OCI-M2 (cell line): ENCODE measurements around the gene RPL37.
"Not testable (repeated sequence)": the region's sequence is repeated elsewhere in the genome, so short reads cannot be mapped to it uniquely, and the experiment has no call there.

Experiments used
- DNase-seq: peaks from one replicate; lab custom pipeline; 2025; ENCODE audit not compliant: unreplicated experiment; lab: John Stamatoyannopoulos, UW

Gene RPL37

DNA sequence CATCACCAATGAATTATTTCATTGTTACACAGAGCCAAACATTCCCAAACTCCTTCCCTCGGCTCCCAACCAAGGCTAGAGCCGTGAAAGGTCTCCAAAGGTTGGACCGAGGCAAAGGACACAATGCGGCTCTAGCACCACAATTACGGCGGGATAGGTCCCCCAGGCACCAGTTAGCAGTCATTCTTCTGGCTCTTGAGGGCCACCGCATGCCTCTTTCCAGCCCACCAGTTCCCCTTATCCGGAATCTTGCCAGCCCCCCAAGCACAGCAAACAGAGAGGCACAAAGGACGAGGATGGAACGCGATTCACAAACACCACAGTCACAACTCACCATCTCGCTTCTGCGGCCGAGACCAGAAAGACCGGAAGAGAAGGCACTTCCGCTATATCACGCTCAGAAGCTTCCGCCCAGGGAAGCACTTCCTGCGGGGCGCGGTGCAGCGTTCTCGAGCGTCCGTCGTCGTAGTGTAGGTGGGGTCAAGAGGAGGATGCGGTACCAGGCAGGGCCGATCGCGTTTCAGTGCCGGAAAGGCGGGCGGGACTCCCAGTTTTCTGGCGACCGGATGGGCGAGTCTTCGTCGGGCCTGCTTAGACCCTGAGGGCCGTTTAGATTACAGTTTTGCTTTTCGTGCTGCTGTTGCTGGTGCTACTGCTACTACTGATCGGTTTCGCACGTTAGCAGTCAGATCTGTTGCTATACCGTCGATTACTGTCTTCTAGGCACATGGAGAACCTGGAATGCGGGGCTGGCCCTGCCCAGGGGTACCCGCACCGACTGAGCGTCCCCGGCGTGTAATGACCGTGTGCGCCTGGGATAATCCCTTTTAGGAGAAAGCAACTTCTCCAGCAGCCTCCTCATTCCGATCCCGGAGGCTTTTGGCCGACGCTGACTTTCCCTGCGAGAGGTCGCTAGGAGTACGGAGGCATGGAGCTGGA is at the start of gene RPL37:
Gene RPL37, minus strand, starts transcription at position 374 of the 939 bp plus-strand sequence. Its CDS starts 37 bp downstream, at position 337.
- peak; percentile 73 for DNase-seq

DNA sequence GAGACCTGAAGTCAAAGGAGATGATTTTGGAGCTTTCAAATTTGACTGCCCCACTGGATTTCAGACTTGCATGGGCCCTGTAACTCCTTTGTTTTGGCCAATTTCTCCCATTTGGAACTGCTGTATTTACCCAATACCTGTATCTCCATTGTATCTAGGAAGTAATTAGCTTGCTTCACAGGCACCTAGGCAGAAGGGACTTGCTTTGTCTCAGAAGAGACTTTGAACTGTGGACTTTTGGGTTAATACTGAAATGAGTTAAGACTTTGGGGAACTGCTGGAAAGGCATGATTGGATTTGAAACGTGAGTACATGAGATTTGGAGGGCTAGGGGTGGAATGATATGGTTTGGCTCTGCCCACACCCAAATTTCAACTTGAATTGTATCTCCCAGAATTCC is 48.0 kb upstream of the RPL37 start:
- not testable (repeated sequence) for DNase-seq

DNA sequence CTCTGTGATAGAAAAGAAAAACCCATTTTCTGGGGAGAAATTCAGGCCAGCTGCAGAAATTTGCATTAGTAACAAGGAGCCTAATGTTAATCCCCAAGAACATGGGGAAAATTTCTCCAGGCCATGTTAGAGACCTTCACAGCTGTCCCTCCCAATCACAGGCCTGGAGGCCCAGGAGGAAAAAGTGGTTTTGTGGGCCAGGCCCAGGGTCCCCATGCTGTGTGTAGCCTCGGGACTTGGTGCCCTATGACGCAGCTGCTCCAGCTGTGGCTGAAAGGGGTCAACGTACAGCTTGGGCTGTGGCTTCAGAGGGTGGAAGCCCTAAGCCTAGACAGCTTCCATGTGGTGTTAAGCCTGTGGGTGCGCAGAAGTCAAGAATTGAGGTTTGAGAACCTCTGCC is 47.3 kb upstream of the RPL37 start:
- no peak for DNase-seq

DNA sequence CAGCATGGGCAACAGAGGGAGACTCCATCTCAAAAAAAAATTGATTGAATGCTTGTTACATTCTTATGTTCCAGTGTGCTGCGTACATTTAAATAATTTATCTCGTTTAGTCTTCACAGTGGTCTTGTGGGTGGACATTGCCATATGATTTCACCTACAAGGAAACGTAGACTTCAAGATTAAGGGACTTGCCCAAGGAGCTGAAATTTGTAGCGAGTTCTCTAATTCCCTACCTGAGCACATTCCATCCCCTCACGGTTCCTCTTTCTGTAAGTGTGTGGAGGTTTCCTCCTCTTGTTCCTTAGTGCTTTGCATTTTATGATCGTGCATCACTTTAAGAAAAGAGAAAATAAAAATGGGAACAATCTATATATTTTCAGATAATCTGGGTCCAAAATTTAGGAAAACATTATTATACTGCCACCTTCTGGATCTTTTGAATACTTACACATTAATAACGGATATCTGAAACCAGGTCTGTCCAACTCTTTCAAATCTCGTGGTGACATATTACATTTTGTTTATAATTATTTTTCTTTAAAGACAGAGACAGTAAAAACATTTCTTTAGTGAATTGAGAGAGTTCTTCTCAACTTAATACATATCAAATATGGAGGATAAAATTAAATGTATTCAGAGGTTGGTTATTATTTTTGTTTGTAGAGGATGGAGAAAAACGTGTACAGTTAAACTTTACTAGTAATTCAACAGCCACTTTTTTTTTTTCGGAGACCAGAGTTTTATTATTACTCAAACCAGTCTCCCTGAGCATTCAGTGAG is 44.3 kb upstream of the RPL37 start:
- DNase-seq: no peak

DNA sequence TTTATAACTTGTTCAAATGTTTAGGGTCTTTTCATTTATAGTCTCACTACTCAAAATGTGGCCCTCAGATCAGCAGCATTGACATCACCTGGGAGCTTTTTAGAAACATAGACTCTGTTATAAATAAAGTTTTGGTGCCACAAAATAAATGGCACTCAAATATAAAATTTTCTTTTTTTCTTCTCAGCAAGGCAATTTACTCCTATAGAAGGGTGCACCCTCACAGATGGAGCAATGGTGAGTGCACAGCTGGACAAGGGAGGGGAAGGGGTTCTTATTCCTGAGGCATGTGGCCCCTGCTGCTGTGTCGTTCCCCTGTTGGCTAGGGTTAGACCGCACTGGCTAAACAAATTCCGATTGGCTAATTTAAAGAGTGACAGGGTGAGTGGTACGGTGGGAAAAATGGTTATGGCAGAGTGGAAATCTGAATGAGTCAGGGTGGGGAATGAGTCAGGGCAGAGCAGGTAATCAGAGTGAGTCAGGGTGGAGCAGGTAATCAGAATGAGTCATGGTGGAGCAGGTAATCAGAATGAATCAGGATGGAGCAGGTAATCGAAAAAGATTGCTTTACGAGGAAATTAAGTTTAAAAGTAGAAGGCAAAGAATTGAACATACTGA is 42.5 kb upstream of the RPL37 start:
- no peak for DNase-seq

DNA sequence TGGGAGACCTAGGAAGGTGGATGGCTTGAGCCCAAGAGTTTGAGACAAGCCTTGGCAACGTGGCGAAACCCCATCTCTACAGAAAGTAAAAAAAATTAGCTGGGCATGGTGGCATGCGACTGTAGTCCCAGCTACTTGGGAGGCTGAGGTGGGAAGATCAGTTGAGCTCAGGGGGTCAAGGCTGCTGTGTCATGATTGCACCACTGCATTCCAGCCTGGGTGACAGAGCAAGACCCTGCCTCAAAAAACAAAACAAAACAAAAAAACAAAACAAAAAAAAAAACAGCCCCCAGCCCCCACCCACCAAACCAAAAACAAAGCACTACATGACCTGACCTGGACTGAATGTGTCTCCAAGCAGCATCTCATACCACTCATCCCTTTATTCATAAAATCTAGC is 40.9 kb upstream of the RPL37 start:
- DNase-seq: no peak

DNA sequence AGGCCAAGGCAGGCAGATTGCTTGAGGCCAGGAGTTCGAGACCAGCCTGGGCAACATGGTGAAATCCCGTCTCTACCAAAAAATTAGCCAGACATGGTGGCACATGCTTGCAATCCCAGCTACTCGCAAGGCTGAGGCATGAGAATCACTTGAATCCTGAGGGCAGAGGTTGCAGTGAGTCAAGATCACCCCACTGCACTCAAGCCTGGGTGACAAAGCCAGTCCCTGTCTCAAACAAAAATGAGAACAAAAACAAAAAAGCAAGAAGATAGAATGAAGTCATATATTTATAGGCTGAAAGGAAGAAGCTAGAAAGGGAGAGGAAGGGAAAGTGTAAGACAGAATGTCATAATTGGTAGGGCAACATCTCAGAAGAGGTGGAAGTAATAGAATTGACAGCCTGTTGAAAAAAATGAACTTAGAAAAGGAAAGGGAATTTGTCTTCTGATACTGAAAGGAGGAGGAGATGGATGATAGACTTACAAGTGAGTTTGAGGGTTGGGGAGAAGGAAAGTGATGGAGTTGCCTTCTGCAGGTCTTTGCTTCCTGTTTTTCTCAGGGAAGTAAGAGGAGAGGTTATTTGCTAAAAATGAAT is 38.4 kb upstream of the RPL37 start:
- DNase-seq: no peak

DNA sequence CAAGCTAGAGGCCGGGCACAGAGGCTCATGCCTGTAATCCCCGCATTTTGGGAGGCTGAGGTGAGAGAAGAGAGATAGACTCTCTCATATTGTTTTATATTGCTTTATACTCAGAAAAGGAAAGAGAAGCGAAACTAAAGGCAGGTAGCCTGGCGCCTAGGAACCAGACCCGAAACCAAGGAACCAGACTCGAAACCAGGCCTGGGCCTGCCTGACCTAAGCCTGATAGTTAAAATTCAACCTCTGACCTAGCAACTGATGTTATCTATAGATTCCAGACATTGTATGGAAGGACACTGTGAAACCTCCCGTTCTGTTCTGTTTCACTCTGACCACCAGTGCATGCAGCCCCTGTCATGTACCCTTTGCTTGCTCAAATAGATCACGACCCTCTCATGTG is 37.2 kb upstream of the RPL37 start:
- DNase-seq: not testable (repeated sequence)

DNA sequence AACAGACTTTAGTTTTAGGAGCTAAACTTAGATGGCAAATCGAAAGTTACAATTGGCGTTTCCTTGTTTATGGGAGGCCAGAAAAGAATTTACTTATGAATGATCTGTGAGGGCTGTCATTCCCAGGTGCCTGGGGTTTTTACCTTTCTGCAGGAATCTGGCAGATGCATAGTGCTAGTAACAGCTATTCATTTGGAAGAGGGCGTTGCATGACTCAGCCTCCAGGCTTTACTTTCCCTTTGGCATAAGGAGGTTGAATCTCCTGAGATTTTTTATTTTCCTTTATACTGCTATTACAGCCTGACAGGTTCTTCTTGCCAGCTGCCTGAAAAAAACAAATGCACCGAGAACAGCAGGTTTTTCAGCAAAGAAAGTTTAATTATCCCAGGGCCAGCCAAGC is 36.2 kb upstream of the RPL37 start:
- no peak for DNase-seq

DNA sequence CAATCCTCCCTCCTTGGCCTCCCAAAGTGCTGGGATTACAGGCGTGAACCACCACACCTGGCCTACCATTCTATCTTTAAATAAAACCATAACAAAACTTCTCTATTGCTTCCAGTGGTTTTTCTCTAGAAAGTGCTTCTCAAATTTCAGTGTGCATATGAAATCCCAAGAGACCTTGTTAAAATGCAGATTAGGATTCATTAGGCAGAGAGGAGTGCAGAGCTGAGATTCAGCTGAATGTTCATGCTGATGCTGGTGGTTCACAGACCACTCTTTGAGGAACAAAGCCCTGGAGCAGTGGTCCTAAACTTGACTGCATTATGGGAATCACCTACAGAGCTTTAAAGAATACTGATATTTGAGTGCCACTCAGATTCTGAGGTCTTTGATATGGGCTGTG is 34.4 kb upstream of the RPL37 start:
- no peak for DNase-seq

DNA sequence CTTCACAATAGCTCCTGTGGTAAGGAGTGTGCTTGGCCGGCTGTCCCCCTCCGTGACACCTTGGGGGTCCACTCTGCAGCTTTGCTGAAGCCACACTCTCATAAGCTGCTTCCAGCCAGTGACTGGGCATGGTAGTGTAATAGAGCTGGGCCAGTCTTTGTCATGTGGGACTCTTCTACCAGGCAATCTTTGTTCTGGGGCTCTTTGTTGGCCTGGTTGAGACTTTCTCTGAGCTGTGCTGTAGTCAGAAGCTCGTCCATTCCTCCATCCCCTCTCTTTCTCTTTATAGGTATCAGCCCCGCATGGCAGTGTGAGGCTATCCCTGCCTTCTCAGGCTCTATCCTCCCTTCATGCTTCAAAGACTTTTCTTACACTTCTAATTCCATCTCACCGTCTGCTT is 31.8 kb upstream of the RPL37 start:
- no peak for DNase-seq

DNA sequence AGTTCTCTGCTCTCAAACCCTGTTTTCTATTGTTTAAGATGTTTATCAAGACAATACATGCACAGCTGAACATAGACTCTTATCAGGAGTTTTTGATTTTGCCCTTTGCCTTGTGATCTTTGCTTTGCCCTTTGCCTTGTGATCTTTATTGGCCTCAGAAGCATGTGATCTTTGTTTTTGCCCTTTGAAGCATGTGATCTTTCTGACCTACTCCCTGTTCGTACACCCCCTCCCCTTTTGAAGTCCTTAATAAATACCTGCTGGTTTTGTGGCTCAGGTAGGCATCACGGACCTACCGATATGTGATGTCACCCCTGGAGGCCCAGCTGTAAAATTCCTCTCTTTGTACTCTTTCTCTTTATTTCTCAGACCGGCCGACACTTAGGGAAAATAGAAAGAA is 30.0 kb upstream of the RPL37 start:
- not testable (repeated sequence) for DNase-seq

DNA sequence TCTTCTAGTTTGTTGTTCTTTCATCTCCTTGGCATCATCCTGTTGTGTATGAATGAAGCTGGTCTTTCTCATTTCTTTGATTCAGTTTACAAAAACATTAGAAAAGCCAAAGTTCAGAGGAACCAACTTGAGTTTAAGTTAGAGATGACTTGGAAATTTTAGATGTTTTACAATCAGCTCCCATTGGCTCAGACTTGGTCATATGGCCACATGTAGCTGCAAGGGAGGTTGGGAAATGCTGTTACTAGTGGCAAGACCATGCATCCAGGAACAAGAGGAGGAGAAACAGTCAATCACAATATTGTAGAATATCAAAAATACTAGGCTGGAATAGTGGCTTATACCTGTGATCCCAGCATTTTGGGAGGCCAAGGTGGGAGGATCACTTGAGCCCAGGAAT is 25.7 kb upstream of the RPL37 start:
- DNase-seq: no peak

DNA sequence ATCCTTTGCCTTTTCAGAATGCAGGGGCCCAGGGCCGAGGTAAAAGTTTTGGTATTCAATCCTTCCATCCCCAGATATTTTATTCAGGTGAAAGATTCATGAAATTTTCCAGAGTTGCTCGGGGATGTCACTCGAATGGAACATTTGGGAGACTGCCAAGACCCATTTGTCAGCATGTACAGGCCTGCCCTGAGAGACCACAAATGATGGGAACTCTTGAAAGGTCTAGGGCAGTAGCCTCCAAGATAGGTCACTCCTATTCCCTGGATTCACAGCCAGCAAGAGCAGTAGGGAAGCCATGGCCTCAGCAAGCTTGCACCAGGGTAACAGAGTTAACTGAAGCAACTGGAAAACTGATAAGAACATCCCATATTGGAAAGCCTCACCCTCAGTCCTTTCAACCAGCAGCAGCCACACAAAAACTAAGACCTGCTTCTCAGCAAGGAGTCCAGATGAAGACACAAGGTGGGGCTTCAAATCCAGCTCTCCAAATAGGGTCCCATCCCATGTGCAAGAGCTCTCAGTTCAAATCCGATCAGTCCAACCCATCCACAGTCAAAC is 18.7 kb upstream of the RPL37 start:
- DNase-seq: no peak

DNA sequence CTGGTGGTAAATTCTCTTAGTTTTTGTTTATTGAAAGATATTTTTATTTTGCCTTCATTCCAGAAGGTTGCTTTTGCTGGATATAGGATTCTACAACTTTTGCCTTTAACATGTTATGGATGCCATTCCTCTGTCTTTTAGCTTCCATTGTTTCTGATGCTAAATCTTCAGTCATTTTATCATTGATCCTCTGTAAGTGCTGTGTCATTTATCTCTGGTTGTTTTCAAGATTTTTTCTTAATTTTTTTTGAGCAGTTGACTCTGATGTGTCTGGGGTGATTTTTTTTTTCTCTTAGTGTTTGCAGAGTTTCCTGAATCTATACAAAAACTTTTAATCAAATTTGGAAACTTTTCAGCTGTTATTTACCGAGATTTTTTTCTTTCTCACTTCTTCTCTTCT is 12.5 kb upstream of the RPL37 start:
- no peak for DNase-seq

DNA sequence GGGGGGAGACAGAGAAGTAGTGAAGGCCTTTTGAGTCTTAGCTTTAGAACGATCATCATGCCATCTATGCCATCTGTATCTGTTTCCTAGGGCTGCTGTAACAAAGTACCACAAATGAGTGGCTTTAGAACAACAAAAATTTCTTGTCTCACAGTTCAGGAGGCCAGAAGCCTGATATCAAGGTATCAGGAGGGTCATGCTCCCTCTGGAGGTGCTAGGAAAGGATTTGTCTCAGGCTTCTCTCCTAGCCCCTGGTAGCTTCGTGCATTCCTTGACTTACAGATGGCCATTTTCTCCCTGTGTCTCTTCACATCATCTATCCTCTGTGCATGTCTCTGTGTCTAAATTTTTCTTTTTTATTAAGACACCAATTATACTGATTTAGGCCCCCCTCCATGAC is 11.3 kb upstream of the RPL37 start:
- DNase-seq: no peak

DNA sequence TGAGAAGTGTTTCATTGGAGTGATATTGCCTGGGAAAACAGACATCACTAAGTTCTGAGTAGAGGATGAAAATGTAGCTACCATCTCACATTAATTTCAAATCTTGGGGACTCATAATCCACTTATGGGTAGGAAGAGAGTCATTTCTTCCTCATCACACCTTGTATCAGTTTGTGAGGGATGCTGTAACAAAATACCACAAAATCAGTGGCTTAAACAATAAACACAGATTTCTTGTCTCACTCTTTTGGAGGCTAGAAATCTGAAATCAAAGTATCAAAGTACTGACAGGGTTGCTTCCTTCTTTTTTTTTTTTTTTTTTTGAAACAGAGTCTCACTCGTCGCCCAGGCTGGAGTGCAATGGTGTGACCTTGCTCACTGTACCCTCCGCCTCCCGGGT is 9.5 kb upstream of the RPL37 start:
- no peak for DNase-seq

DNA sequence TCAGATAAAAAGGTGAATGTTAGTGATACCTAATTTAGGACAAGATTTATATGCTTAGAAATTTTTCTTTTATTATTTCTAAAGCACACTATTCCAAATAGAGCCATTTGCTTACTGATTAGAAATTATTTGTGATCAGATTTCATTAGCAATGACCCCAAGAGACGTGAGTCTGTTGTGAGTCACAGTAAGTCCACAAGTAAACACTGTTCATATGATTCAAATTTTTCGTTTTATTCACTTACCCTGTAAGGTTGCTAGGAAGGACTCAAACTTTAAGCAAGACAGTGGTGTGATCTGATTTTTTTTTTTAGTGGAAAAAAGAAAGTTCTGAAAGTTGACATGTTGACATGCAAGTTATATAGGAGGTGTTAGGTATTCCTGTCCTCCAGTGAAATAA is 7.3 kb upstream of the RPL37 start:
- no peak for DNase-seq

DNA sequence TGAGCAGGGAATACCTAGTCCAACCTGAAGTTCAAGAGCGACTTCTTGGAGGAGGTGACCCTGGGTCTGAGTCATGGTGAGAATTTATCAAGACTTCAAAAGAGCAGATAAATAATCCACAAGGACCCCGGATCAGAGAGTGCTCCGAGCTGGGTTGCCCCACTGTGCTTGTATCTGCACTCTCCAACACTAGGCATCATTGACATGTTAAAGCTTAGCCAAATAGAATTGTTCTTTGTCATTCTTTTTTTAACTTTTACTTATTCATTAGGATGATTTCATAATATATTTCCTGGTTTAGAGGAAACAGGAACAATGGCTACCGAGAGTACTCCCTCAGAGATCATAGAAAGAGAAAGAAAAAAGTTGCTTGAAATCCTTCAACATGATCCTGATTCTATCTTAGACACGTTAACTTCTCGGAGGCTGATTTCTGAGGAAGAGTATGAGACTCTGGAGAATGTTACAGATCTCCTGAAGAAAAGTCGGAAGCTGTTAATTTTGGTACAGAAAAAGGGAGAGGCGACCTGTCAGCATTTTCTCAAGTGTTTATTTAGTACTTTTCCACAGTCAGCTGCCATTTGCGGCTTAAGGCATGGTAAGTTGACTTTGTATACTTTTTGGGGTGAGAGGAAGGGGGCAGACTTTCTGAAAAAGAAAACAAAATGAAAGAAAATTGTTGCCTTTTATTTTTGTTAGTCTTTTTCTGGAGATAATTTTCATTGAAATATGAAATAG is 6.2 kb upstream of the RPL37 start, which contains the start of gene CARD6:
Gene CARD6, plus strand, starts transcription at position 300 of the 738 bp plus-strand sequence. Its CDS starts 16 bp downstream, at position 316.
- DNase-seq: no peak

DNA sequence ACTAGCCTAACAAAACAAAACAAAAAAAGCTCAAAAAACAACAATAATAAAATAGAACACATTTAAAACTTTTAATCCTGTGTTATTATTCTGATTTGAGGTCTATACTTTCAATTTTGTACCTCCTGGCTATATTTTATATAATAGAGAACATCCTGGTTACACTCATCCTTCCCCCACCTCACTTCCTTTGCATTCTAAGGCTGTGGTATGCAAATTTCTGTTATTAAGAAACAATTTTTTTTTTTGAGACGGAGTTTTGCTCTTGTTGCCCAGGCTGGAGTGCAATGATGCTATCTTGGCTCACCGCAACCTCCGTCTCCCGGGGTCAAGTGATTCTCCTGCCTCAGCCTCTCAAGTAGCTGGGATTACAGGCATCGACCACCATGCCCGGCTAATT is 3.1 kb upstream of the RPL37 start:
- no peak for DNase-seq
